D721Med (cell line): ENCODE measurements around the gene PHAX.
A peak's percentile ranks its signal among the peaks of the same experiment; 100 is the strongest.
"Not testable (repeated sequence)": the region's sequence is repeated elsewhere in the genome, so short reads cannot be mapped to it uniquely, and the experiment has no call there.

Source experiments
- DNase-seq: peaks from one replicate; pipeline ENCODE4 v3.0.0; 2011; ENCODE audit warnings: low spot score; ENCODE audit not compliant: insufficient read length
- FAIRE-seq: peaks from 2 replicates; lab custom pipeline; 2011; peaks lifted over from hg19 to GRCh38; lab: Jason Lieb, UNC
- CTCF ChIP-seq: IDR thresholded peaks from 2 replicates; pipeline ENCODE4 v1.5.1; 2012; ENCODE audit warnings: mild to moderate bottlenecking, control low read depth; ENCODE audit not compliant: insufficient read depth; ENCODE audit errors: missing control alignments

PHAX gene

GRCh38 chr5:126600631-126601511, at the start of gene PHAX:
Gene PHAX, plus strand, starts transcription at chr5:126600947. Its CDS starts 16 bp downstream, at chr5:126600963.
- peak; percentile 79 for TF ChIP-seq CTCF
- DNase-seq, result peak; percentile 66
- no peak for FAIRE-seq

GRCh38 chr5:126552614-126553013, 48.1 kb upstream of the PHAX start:
- no peak for DNase-seq
- no peak for FAIRE-seq
- no peak for TF ChIP-seq CTCF

- not testable (repeated sequence) for DNase-seq, FAIRE-seq
Observed at GRCh38 chr5:126555101-126555500, 45.6 kb upstream of the PHAX start.

- no peak for TF ChIP-seq CTCF
- no peak for FAIRE-seq
- DNase-seq, result no peak
Observed at GRCh38 chr5:126561908-126562307, 38.8 kb upstream of the PHAX start.

GRCh38 chr5:126562823-126563222, 37.9 kb upstream of the PHAX start:
- TF ChIP-seq CTCF, result no peak
- no peak for FAIRE-seq
- DNase-seq, result no peak

GRCh38 chr5:126568206-126568755, 32.5 kb upstream of the PHAX start:
- DNase-seq (no peak), FAIRE-seq (no peak)
- no peak for TF ChIP-seq CTCF

GRCh38 chr5:126575644-126576043, 25.1 kb upstream of the PHAX start:
- DNase-seq (no peak), FAIRE-seq (no peak)
- TF ChIP-seq CTCF, result no peak
